DMS153 (cell line): Measurements from ENCODE around the gene PISD.
"Not testable (repeated sequence)": the region's sequence is repeated elsewhere in the genome, so short reads cannot be mapped to it uniquely, and the experiment has no call there.

Experiments
- DNase-seq: peaks from one replicate; lab custom pipeline; 2025; lab: John Stamatoyannopoulos, UW

The PISD gene

DNA sequence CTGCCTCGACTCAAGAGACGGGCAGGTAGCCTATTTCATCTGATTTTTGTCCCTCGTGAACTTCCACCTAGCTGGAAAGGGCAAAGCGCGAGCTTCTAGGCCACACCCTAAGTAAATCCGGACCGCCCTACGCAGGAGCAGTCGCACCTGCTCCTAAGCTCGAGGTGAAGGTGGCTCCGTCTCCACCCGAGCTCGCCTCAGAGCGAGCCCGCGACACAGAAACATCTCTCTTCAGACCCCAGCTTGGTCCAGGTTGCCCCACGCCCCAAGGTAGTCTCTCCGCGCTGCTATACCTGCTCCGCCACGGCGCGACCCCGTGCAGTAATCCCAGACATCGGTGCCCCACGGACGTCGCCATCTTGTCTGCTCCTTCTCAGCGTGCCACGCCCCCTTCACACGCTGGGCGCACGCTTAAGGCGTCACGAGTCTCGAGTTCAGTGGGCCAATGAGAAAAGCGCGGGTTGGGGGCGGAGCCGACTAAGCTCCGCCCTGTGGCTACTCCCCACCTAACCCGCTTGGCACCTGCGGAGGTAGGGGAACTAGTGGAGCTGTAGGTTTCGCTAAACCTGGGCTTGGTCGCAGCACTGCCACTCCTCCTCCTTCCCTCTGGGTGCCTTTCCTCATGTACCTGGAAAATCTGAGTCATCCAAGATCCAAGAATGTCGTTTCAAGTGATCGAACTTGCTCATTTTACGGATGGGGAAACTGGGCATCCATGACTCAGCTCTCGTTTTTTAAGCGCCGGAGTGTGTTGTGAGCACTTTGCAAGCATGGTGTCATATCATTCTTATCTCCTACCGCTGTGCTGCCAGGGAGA, at the start of gene PISD:
Gene PISD (minus strand): TSS at position 365 of the 817 bp plus-strand sequence. CDS start 7 bp downstream, at position 358.
- DNase-seq: peak; percentile 95

DNA sequence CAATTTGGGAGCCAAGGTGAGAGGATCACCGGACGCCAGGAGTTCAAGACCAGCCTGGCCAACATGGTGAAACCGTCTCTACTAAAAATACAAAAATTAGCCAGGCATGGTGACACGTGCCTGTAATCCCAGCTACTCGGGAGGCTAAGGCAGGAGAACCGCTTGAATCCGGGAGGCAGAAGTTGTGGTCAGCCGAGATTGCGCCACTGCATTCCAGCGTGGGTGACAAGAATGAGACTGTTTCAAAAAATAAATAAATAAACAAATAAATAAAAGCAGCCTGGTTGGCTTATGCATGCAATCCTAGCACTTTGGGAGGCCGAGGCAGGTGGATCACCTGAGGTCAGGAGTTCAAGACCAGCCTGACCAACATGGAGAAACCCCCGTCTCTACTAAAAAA, 49.2 kb upstream of the PISD start:
- DNase-seq: not testable (repeated sequence)

GRCh38 chr22:31707519-31707918, 45.5 kb upstream of the PISD start:
- no peak for DNase-seq

GRCh38 chr22:31695423-31695822, 33.4 kb upstream of the PISD start:
- no peak for DNase-seq

DNA sequence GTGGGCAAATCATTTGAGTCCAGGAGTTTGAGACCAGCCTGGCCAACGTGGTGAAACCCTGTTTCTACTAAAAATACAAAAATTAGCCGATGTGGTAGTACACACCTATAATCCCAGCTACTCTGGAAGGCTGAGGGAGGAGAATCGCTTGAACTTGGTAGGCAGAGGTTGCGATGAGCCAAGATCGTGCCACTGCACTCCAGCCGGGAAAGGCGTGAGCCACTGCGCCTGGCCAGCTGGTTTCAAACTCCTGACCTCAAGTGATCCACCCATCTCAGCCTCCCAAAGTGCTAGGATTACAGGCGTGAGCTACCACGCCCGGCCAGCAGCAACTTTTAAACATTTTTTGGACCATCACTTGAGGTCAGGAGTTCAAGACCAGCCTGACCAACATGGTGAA, 32.0 kb upstream of the PISD start:
- not testable (repeated sequence) for DNase-seq

DNA sequence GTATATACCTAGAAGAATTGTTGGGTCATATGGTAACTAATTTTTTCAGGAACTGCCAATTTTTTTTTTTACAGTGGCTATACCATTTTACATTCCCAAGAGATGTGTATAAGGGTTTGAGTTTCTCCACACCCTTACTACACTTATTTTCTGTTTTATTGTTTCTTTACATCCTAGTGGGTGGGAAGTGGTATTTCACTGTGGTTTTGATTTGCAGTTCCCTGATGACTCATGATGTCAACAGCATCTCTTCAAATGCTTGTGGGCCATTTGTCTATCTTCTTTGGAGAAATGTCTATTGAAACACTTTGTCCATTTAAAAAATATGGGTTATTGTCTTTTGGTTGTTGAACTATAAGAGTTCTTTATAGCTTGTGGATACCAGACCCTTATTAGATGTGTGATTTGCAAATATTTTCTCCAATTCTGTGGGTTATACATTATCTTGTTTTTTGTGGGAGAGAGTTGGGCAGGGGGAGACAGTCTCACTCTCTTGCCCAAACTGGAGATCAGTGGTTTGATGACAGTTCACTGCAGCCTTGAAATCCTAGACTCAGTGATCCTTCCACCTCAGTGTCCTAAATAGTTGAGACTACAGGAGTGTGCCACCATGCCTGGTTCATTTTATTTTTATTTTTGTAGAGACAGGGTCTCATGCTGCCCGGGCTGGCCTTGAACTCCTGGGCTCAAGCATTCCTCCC, 30.3 kb upstream of the PISD start:
- no peak for DNase-seq

DNA sequence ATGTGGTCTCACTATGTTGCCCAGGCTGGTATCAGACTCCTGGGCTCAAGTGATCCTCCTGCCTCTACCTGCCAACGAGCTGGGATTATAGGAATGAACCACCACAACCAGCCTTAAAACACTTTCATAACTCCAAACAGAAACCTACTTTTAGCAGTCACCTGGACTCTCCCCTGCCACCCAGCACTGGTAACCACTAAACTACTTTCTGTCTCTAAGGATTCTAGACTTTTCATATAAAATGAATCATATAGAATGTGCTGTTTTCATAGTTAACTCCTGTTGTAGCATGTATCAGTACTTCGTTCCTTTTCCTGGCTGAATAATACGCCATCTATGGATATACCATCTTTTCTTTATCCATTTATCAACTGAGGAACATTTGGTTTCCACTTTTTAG, 29.4 kb upstream of the PISD start:
- no peak for DNase-seq

- DNase-seq: no peak
Observed at GRCh38 chr22:31683181-31684105, 21.4 kb upstream of the PISD start.

DNA sequence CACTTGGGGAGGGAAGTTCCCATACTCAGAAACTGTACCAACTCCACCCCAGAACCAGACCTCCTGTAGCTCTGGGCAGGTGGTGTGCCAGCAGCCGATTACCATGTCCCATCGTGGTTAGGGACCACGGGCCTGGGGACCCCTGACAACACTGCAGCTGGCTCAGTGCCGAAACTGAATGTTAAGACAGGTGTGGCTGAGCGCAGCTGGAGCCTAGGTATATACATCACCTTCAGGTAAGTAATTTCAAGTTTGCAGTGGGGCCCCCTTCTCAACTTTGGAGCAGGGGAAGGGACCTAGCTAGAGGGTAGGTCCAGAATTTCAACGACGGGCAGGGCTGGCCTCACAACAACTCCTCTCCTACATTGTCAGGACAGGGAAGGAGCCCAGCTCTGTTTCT, 20.7 kb upstream of the PISD start:
- DNase-seq: no peak

GRCh38 chr22:31681349-31682345, 19.6 kb upstream of the PISD start:
- DNase-seq: no peak

DNA sequence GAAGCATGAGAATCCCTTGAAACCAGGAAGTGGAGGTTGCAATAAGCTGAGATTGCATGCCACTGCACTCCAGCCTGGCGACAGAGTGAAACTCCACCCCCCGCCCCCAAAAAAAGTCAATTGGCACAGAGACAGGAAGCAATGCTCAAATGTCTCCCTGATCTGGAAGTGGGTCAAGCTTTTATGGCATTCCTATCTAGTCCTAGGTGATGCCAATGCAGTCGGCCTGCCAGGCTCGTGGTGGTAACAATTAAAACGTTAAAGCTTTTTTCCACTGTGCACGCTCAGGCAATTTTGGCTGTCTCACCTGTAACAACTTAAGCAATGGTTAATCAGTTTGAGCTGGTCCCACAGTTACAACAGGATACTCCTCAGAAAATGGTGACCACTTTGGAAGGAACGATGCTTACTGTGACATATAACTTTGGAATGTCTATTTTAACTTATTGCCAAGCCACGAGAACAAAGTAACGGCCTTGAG, 18.9 kb upstream of the PISD start:
- no peak for DNase-seq

GRCh38 chr22:31678748-31679147, 16.7 kb upstream of the PISD start:
- no peak for DNase-seq

GRCh38 chr22:31676700-31677099, 14.7 kb upstream of the PISD start:
- peak; percentile 83 for DNase-seq

DNA sequence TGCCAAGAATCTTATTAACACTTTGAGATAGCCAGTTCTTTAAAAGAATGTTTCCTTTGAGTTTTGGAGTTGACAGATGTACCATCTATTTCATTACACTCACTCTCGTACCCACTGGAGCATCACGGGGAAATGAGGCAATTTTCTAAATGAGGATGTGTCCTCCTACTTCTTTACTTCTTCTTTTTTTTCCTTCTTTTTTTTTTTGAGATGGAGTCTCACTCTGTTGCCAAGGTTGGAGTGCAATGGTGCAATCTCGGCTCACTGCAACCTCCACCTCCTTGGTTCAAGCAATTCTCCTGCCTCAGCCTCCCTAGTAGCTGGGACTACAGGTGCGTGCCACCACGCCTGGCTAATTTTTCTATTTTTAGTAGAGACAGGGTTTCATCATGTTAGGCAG, 12.2 kb upstream of the PISD start:
- DNase-seq: not testable (repeated sequence)

GRCh38 chr22:31668849-31669248, 6.8 kb upstream of the PISD start:
- not testable (repeated sequence) for DNase-seq

DNA sequence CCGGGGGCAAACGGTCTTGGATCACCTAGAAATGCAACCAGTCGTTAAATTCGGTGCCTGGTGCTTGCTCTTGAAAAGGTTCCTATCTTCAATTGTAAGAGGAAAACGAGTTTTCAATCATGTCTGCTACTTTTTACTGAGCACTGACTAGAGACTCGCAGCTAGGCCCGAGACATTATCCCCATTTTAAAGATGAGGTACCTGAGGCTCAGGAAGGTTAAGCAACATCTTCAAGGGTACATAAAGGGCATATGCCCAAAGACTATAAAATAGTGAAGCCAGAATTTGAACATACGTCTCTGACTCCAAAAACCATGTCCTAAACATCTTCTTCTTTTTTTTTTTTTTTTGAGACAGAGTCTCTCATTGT, 638 bp upstream of the PISD start:
- no peak for DNase-seq

GRCh38 chr22:31660860-31661341, 1.1 kb downstream of the PISD start:
- not testable (repeated sequence) for DNase-seq

DNA sequence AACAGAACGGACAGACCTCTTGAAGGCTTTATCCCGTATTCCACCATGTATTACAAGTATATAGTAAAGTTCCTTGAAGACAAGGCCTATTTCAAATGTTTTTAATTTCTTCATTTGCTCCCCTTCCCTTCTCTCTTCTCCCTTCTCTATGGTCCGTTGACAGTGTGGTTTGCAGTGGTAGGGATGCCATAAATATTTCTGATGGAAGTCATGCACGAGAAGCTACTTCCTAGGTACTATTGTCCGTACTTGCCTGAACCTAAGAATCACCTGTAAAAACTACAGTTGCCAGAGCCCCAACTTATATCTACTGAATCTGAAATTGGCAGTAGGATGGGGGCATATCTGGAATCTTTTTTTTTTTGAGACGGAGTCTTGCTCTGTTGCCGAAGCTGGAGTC, 2.8 kb downstream of the PISD start:
- DNase-seq: no peak

DNA sequence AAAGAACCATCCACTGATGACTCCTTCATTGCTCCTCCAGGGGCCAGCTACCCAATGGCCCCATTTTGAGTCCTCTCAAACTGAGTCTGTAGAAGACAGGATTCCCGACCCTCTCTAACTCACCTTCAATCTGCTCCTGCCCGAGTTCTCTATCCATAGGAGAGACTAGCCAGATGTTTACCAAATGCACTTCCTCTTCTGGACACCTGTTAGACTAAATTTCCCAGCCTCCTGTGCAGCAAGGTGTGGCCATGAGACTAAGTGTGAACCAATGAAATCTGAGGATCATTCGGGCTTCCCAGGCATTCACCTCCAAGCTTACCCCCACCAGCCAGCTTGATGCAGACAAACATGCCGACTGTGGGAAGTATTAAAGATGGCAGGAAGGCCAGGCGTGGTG, 7.6 kb downstream of the PISD start:
- no peak for DNase-seq

DNA sequence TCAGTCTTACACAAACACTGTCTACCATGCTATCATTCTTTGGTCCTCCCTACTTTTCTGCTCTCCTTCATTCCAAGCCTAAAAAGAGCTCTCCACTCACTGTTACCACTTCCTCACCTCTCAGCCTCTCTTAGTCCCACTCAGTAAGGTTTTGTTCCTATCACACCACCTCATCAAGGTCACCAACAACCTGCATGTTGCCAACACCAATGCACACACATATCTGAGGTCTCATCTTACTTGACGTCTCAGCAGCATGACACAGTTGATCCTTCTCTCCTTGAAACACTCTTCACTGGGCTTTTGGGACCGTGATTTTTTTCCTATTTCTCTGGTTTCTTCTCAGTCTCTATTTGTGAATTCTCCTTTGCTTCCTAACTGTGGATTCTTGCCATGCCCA, 8.1 kb downstream of the PISD start:
- no peak for DNase-seq
